CD4-positive, CD25-positive, alpha-beta regulatory T cell (primary cell): Measurements from ENCODE around the gene ATE1. TPM values are rescaled to one million over a fixed set of nuclear protein-coding genes. Genes with fewer than 3 reads are reported as not detected.

Experiments used
- ATAC-seq, 2 donors: fragments of 150-1000 bp; cut with Tn5 transposase; one replicate each; pipeline ENCODE4 v1.10.0; 2021; ENCODE audit warnings: low read depth in 2 of 2, moderate number of reproducible peaks in 2 of 2, moderate library complexity in 1 of 2
- DNase-seq, 3 donors: peaks; one replicate each; pipeline versions ENCODE4 v3.0.0 to v3.0.0-alpha.2; 2012 to 2022; ENCODE audit warnings: mixed read lengths in 1 of 3
- H3K27ac ChIP-seq: one replicate; pipeline ENCODE4 v1.7.0; 2013; ENCODE audit warnings: mild to moderate bottlenecking, low read length; ENCODE audit not compliant: insufficient read depth, poor library complexity, severe bottlenecking
- H3K27me3 ChIP-seq: one replicate; pipeline ENCODE4 v1.7.0; 2013; ENCODE audit warnings: low read length; ENCODE audit not compliant: control insufficient read depth, insufficient read depth
- H3K36me3 ChIP-seq: one replicate; pipeline ENCODE4 v1.7.0; 2013; ENCODE audit warnings: mild to moderate bottlenecking, low read length, moderate library complexity; ENCODE audit not compliant: control insufficient read depth, insufficient read depth
- H3K4me1 ChIP-seq: 2 replicates; pipeline ENCODE4 v1.7.0; 2013; ENCODE audit warnings: mild to moderate bottlenecking, low read length; ENCODE audit not compliant: insufficient read depth, control insufficient read depth, poor library complexity, severe bottlenecking
- H3K4me3 ChIP-seq: one replicate; pipeline ENCODE4 v1.7.0; 2013; ENCODE audit warnings: low read depth, mild to moderate bottlenecking, low read length, moderate library complexity
- H3K9me3 ChIP-seq, 2 experiments: 1 replicate in 1 of 2; 2 replicates in 1 of 2; pipeline ENCODE4 v1.7.0; 2013; ENCODE audit warnings: low read length in 2 of 2, mild to moderate bottlenecking in 1 of 2, moderate library complexity in 1 of 2; ENCODE audit not compliant: control insufficient read depth in 2 of 2
- H3K27ac Mint-ChIP-seq, 3 donors: one replicate each; pipeline ENCODE4 v1.8.0; 2020 to 2022; ENCODE audit warnings: mild to moderate bottlenecking in 3 of 3, mixed read lengths in 3 of 3, moderate library complexity in 2 of 3
- H3K27me3 Mint-ChIP-seq: one replicate; pipeline ENCODE4 v1.8.0; 2022; ENCODE audit warnings: mild to moderate bottlenecking, mixed read lengths
- H3K36me3 Mint-ChIP-seq: one replicate; pipeline ENCODE4 v1.8.0; 2020; ENCODE audit warnings: mixed read lengths
- H3K4me1 Mint-ChIP-seq, 4 donors: one replicate each; pipeline ENCODE4 v1.8.0; 2020 to 2022; ENCODE audit warnings: mixed read lengths in 4 of 4, mild to moderate bottlenecking in 1 of 4
- H3K4me3 Mint-ChIP-seq, 4 donors: one replicate each; pipeline ENCODE4 v1.8.0; 2020 to 2022; ENCODE audit warnings: mild to moderate bottlenecking in 4 of 4, mixed read lengths in 4 of 4, moderate library complexity in 3 of 4
- H3K9me3 Mint-ChIP-seq, 7 donors: one replicate each; pipeline ENCODE4 v1.8.0; 2020 to 2022; ENCODE audit warnings: mixed read lengths in 7 of 7, mild to moderate bottlenecking in 3 of 7, moderate library complexity in 2 of 7
- polyA plus RNA-seq, 4 donors: library from polyadenylated mRNA; unstranded; fragments of 300-500 nt; fragmentation: Illumina TruSeq; gene quantifications; one replicate each; pipeline ENCODE4 v1.2.3, GENCODE V29; 2021
- total RNA-seq: library from RNA; stranded (reverse); gene quantifications from one replicate; pipeline ENCODE4 v1.2.3, GENCODE V29; 2022

ATE1 gene
- total and polyA plus RNA-seq, 5 donors from 2014 or later, result 29.9 to 39.5 (median 34.5) TPM

DNA sequence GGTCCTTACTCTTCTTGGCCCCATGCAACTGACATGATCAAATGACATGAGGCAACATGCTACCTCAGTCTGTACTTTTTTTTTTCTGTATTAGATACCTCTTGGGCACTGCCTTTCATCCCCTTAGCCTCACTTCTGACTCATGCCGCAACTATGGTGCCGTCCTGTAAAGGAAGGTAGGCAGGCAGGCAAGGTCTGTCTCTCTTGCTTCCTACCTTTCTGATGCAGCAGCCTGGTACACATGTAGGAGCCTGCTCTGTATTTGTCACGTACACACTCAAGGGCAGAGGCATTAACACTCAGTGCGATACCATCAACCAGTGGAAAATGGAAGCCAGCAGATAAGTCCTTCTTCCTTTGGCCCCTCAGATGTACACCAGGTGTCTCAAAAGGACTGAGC lies 146.7 kb downstream of the ATE1 start:
- Histone ChIP-seq H3K36me3 (peaks cover 6% of the 10 kb centered on the region), H3K27ac (no peak overlapping the region), H3K4me3 (no peak overlapping the region), H3K4me1 (no peaks in the 10 kb centered on the region), H3K27me3 (no peaks in the 10 kb centered on the region), H3K9me3 (no peaks in the 10 kb centered on the region)
- H3K27me3 Mint-ChIP-seq, result no peaks in the 10 kb centered on the region
- ATAC-seq (no peak), DNase-seq (no peak)
- no peak overlapping the region for H3K4me3 Mint-ChIP-seq
- H3K4me1 Mint-ChIP-seq, result peaks cover 0 to 5% (median 2%) of the 10 kb centered on the region in 4 donors
- H3K36me3 Mint-ChIP-seq, result peaks cover 16% of the 10 kb centered on the region
- no peak overlapping the region for H3K27ac Mint-ChIP-seq
- no peaks in the 10 kb centered on the region for H3K9me3 Mint-ChIP-seq

DNA sequence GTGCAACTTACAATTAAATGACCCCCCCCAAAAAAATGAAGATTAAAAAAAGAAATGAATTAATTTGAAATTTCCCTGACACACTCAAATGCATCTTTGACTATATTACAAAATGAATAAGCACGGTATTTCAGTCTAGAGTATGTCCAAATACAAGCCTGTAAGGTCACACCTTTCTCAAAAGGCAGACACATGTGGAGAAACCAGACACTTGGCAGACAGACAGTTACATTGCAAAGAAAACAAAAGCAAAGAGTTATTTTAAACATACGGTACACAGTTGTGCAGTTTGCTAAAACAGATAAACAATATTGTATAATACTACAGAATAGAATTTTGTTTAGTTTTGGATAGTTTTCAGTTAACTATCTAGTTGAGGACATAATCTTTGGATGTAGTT lies 153.0 kb downstream of the ATE1 start:
- Mint-ChIP-seq H3K27me3 (no peaks in the 10 kb centered on the region), H3K9me3 (no peaks in the 10 kb centered on the region), H3K27ac (no peak overlapping the region), H3K4me1 (peaks cover 0 to 6% (median 1%) of the 10 kb centered on the region in 4 donors), H3K4me3 (no peak overlapping the region), H3K36me3 (peaks cover 27% of the 10 kb centered on the region)
- H3K27me3 ChIP-seq, result no peaks in the 10 kb centered on the region
- no peaks in the 10 kb centered on the region for H3K9me3 ChIP-seq
- ATAC-seq, result no peak
- H3K27ac ChIP-seq, result no peak overlapping the region
- no peak for DNase-seq
- H3K4me1 ChIP-seq, result no peaks in the 10 kb centered on the region
- no peak overlapping the region for H3K4me3 ChIP-seq
- peaks cover 3% of the 10 kb centered on the region for H3K36me3 ChIP-seq

- H3K27me3 Mint-ChIP-seq, result no peaks in the 10 kb centered on the region
- H3K9me3 Mint-ChIP-seq, result no peaks in the 10 kb centered on the region
- H3K36me3 Mint-ChIP-seq, result peaks cover 30% of the 10 kb centered on the region
- no peak overlapping the region for H3K27ac Mint-ChIP-seq
- Histone ChIP-seq H3K27ac (no peak overlapping the region), H3K27me3 (no peaks in the 10 kb centered on the region), H3K9me3 (no peaks in the 10 kb centered on the region), H3K4me3 (no peak overlapping the region), H3K4me1 (no peaks in the 10 kb centered on the region), H3K36me3 (peaks cover 2% of the 10 kb centered on the region)
- H3K4me3 Mint-ChIP-seq, result no peak overlapping the region
- ATAC-seq, result no peak
- H3K4me1 Mint-ChIP-seq, result peaks cover 0 to 6% (median 2%) of the 10 kb centered on the region in 4 donors
- DNase-seq, result no peak
Observed at GRCh38 chr10:121774404-121774803, 153.4 kb downstream of the ATE1 start.

DNA sequence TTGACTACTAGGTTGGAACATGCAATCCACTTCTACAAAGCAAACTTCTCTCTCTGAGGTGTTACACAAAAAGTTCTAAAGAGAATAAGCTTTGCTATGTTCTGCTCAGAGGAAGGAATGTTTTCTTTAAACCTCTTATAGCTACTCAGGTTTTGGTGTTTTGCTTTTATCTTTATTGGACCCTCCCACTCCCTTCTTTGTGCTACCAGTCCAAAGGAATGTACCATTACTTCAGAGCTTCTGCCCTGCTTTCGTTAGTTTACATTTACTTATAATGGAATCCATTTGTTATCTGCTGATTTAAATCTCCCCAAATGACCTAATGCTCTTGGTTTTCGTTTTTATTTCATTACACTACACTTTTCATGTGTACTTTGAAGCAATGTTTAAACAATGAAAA lies 154.9 kb downstream of the ATE1 start:
- Histone ChIP-seq H3K27me3 (no peaks in the 10 kb centered on the region), H3K9me3 (peaks cover 0 to 3% of the 10 kb centered on the region in 2 experiments), H3K27ac (no peak overlapping the region), H3K4me3 (no peak overlapping the region), H3K36me3 (no peaks in the 10 kb centered on the region), H3K4me1 (no peaks in the 10 kb centered on the region)
- H3K4me1 Mint-ChIP-seq, result peaks cover 0 to 8% (median 4%) of the 10 kb centered on the region in 4 donors
- no peak overlapping the region for H3K27ac Mint-ChIP-seq
- no peak for ATAC-seq
- H3K4me3 Mint-ChIP-seq, result no peak overlapping the region
- H3K36me3 Mint-ChIP-seq, result peaks cover 32% of the 10 kb centered on the region
- H3K9me3 Mint-ChIP-seq, result peaks cover 0 to 4% (median 0%) of the 10 kb centered on the region in 7 donors
- no peaks in the 10 kb centered on the region for H3K27me3 Mint-ChIP-seq
- DNase-seq, result no peak

GRCh38 chr10:121772406-121772805 lies 155.4 kb downstream of the ATE1 start:
- ATAC-seq, result no peak
- Histone ChIP-seq H3K27me3 (no peaks in the 10 kb centered on the region), H3K9me3 (peaks cover 0 to 8% of the 10 kb centered on the region in 2 experiments), H3K4me1 (no peaks in the 10 kb centered on the region), H3K4me3 (no peak overlapping the region), H3K27ac (no peak overlapping the region), H3K36me3 (no peaks in the 10 kb centered on the region)
- Mint-ChIP-seq H3K27ac (no peak overlapping the region), H3K4me1 (peaks cover 0 to 9% (median 5%) of the 10 kb centered on the region in 4 donors), H3K9me3 (peaks cover 0 to 8% (median 0%) of the 10 kb centered on the region in 7 donors), H3K36me3 (peaks cover 37% of the 10 kb centered on the region), H3K27me3 (no peaks in the 10 kb centered on the region), H3K4me3 (no peak overlapping the region)
- DNase-seq, result no peak

DNA sequence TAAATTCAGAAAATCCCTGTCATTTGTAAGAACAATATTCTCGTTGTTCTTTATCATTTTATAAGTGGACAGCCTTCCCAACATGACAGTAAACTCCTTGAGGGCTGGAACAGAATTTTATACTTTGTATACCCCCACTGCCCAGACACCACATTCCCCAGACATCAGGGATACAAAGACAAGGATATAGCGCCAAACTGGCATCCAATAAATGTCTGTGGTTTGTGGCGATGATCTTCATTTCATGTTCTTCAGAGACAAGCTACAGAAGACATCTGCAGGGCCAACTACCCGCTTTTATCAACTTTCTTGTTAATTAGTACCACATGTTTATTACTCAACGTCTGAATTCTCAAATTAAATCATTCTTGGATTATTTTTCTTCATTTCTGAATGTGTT lies 155.9 kb downstream of the ATE1 start:
- no peak overlapping the region for H3K27ac Mint-ChIP-seq
- no peak for DNase-seq
- Histone ChIP-seq H3K9me3 (peaks cover 0 to 10% of the 10 kb centered on the region in 2 experiments), H3K27me3 (no peaks in the 10 kb centered on the region), H3K4me1 (no peaks in the 10 kb centered on the region), H3K36me3 (no peaks in the 10 kb centered on the region), H3K27ac (no peak overlapping the region), H3K4me3 (no peak overlapping the region)
- no peaks in the 10 kb centered on the region for H3K27me3 Mint-ChIP-seq
- ATAC-seq, result no peak
- H3K4me1 Mint-ChIP-seq, result peaks cover 0 to 9% (median 5%) of the 10 kb centered on the region in 4 donors
- peaks cover 40% of the 10 kb centered on the region for H3K36me3 Mint-ChIP-seq
- peaks cover 0 to 13% (median 0%) of the 10 kb centered on the region in 7 donors for H3K9me3 Mint-ChIP-seq
- H3K4me3 Mint-ChIP-seq, result no peak overlapping the region

DNA sequence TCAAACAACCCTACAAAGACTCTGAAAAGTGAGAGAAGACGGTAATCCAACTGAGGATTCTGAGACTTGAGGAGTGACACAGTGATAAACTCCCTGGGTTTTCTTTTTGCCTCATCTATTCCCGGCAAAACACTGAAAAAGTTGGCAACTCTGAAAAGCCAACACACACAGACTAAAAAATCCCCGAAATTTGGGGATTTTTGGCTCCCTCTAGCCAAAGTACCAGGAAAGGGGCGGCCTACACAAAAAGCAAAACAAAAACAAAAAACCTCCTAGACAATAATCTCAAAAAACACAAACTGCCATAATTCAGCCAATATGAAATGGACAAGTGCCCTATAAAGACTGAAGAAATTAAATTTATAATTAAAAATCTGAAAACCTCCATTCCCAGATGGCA lies 161.4 kb downstream of the ATE1 start:
- no peak overlapping the region for H3K27ac Mint-ChIP-seq
- Histone ChIP-seq H3K4me3 (no peak overlapping the region), H3K4me1 (no peaks in the 10 kb centered on the region), H3K9me3 (peaks cover 0 to 10% of the 10 kb centered on the region in 2 experiments), H3K27ac (no peak overlapping the region), H3K36me3 (no peaks in the 10 kb centered on the region), H3K27me3 (no peaks in the 10 kb centered on the region)
- no peak overlapping the region for H3K4me3 Mint-ChIP-seq
- no peaks in the 10 kb centered on the region for H3K27me3 Mint-ChIP-seq
- H3K4me1 Mint-ChIP-seq, result peaks cover 0 to 15% (median 6%) of the 10 kb centered on the region in 4 donors
- peaks cover 55% of the 10 kb centered on the region for H3K36me3 Mint-ChIP-seq
- no peak for ATAC-seq
- peaks cover 0 to 24% (median 4%) of the 10 kb centered on the region in 7 donors for H3K9me3 Mint-ChIP-seq
- DNase-seq, result no peak

GRCh38 chr10:121765204-121765603 lies 162.6 kb downstream of the ATE1 start:
- H3K4me3 Mint-ChIP-seq, result no peak overlapping the region
- no peak overlapping the region for H3K27ac Mint-ChIP-seq
- peaks cover 0 to 37% (median 10%) of the 10 kb centered on the region in 7 donors for H3K9me3 Mint-ChIP-seq
- H3K27me3 ChIP-seq, result no peaks in the 10 kb centered on the region
- DNase-seq (no peak), ATAC-seq (no peak)
- H3K36me3 Mint-ChIP-seq, result peaks cover 67% of the 10 kb centered on the region
- no peaks in the 10 kb centered on the region for H3K27me3 Mint-ChIP-seq
- H3K27ac ChIP-seq, result no peak overlapping the region
- peaks cover 6 to 14% of the 10 kb centered on the region in 2 experiments for H3K9me3 ChIP-seq
- H3K4me1 Mint-ChIP-seq, result peaks cover 0 to 17% (median 7%) of the 10 kb centered on the region in 4 donors
- no peak overlapping the region for H3K4me3 ChIP-seq
- no peaks in the 10 kb centered on the region for H3K36me3 ChIP-seq
- H3K4me1 ChIP-seq, result no peaks in the 10 kb centered on the region
